Stomach (tissue), 9 donors: ENCODE measurements around the gene F5. TPM values are rescaled to one million over a fixed set of nuclear protein-coding genes. Genes with fewer than 3 reads are reported as not detected.

Source experiments
- DNase-seq, 2 donors: peaks; one replicate each; pipeline versions ENCODE4 v3.0.0 to v3.0.0-alpha.2; 2013 to 2019
- H3K27ac ChIP-seq, 5 donors: fragments of 200-600 bp in 4 of 5; sonication (generic) in 4 of 5; one replicate each; pipeline ENCODE4 v1.5.1; 2013 to 2019; ENCODE audit warnings: mild to moderate bottlenecking in 1 of 5, moderate library complexity in 1 of 5
- H3K27me3 ChIP-seq, 3 donors: fragments of 200-600 bp; sonication (generic); one replicate each; pipeline ENCODE4 v1.5.1; 2017 to 2019; ENCODE audit warnings: mixed run types in 1 of 3
- H3K36me3 ChIP-seq, 4 donors: fragments of 200-600 bp; sonication (generic); 1 replicate in 3 of 4; 2 replicates in 1 of 4; pipeline ENCODE4 v1.5.1; 2016 to 2019
- H3K4me1 ChIP-seq, 4 donors: fragments of 200-600 bp; sonication (generic); one replicate each; pipeline ENCODE4 v1.5.1; 2016 to 2019
- H3K4me3 ChIP-seq, 4 donors: fragments of 200-600 bp; sonication (generic) in 3 of 4; one replicate each; pipeline ENCODE4 v1.5.1; 2016 to 2019; ENCODE audit warnings: mild to moderate bottlenecking in 1 of 4
- H3K9me3 ChIP-seq, 4 donors: fragments of 200-600 bp; sonication (generic); one replicate each; pipeline ENCODE4 v1.5.1; 2016 to 2019
- CTCF ChIP-seq, 7 experiments: fragments of 450-650 bp in 4 of 7; fragments of 200-600 bp in 3 of 7; sonication (generic) in 3 of 7; IDR thresholded peaks; one replicate each; pipeline ENCODE4 v1.5.1; 2016 to 2019; ENCODE audit warnings: antibody characterized with exemption in 7 of 7, control low read depth in 2 of 7, mild to moderate bottlenecking in 1 of 7
- EP300 ChIP-seq: sonication (generic); formaldehyde crosslinking; IDR thresholded peaks from one replicate; pipeline ENCODE4 v1.6.1; 2017; ENCODE audit warnings: antibody characterized with exemption
- POLR2A ChIP-seq, 4 donors: fragments of 450-650 bp; IDR thresholded peaks; one replicate each; pipeline ENCODE4 v1.6.1; 2016; ENCODE audit warnings: antibody characterized with exemption in 4 of 4, control low read depth in 2 of 4, mild to moderate bottlenecking in 1 of 4, moderate library complexity in 1 of 4
- POLR2AphosphoS5 ChIP-seq, 3 donors: sonication (generic); formaldehyde crosslinking; IDR thresholded peaks; one replicate each; pipeline ENCODE4 v1.6.1; 2016; ENCODE audit warnings: antibody characterized with exemption in 3 of 3
- WGBS, 5 donors: extraction: QIAGEN DNeasy Blood & Tissue Kit in 3 of 5; methylation state at CpG; one replicate each; pipeline versions ENCODE4 v1.1.5 to v1.1.7; 2013 to 2018; 5-methylcytosine and 5-hydroxymethylcytosine counted together
- intact Hi-C: fragments of 100-400 bp; cut with DNase I; formaldehyde crosslinking; loops from one replicate; pipeline ENCODE4 v1.15.1; 2023; ENCODE audit warnings: low total_unique reads
- polyA plus RNA-seq, 3 donors: library from polyadenylated mRNA; stranded (reverse); fragments of 200-250 nt; gene quantifications; one replicate each; pipeline ENCODE4 v1.2.3, GENCODE V29; 2013
- total RNA-seq, 5 donors: library from RNA; depleted of rRNA; stranded (reverse); fragments of >200 nt; gene quantifications; one replicate each; pipeline versions ENCODE4 v1.1.0 to v1.2.3, GENCODE V29; 2014 to 2016
- donor health status: healthy with polysubstance abuse.
- donor health status: Bipolar disorder and iron deficiency.
- donor health status: healthy.

F5 gene
- total and polyA plus RNA-seq, 8 donors = 0.06 to 4.8 (median 1.0) TPM; not detected in 2

GRCh38 chr1:169511316-169512005 lies 74.8 kb downstream of the F5 start:
- Histone ChIP-seq H3K4me1 (peaks cover 4 to 37% (median 26%) of the 10 kb centered on the region in 4 donors), H3K27me3 (no peaks in the 10 kb centered on the region), H3K36me3 (no peaks in the 10 kb centered on the region), H3K9me3 (no peaks in the 10 kb centered on the region), H3K4me3 (no peak overlapping the region), H3K27ac (peak overlapping the region in 4 of 5 donors; percentile 36 to 72 (median 56))
- TF ChIP-seq CTCF (IDR thresholded peaks at IDR 0.05) (no peak), POLR2AphosphoS5 (IDR thresholded peaks at IDR 0.05) (peak; percentile 16 to 43 (median 38))
- WGBS, 5 donors = 41 to 61% (median 51%) methylated on average over 3 of the region's 3 CpGs
- no peak for DNase-seq
- intact Hi-C loops = no loop called here

- Histone ChIP-seq H3K27ac (peak overlapping the region in 1 of 5 donors; percentile 71), H3K4me1 (peaks cover 4 to 37% (median 26%) of the 10 kb centered on the region in 4 donors), H3K36me3 (no peaks in the 10 kb centered on the region), H3K9me3 (no peaks in the 10 kb centered on the region), H3K4me3 (no peak overlapping the region), H3K27me3 (no peaks in the 10 kb centered on the region)
- DNase-seq = no peak
- intact Hi-C loops = no loop called here
- TF ChIP-seq POLR2AphosphoS5 (IDR thresholded peaks at IDR 0.05) (no peak), CTCF (IDR thresholded peaks at IDR 0.05) (no peak), EP300 (no peak), POLR2A (IDR thresholded peaks at IDR 0.05) (no peak)
- 82 to 87% (median 86%) methylated on average over 4 of the region's 4 CpGs for WGBS, 5 donors
These were observed 76.2 kb downstream of the F5 start for GRCh38 chr1:169510060-169510459.

GRCh38 chr1:169509354-169509753 lies 76.9 kb downstream of the F5 start:
- no peak for TF ChIP-seq POLR2A (IDR thresholded peaks at IDR 0.05)
- peak in 1 of 7 experiments; percentile 39 for TF ChIP-seq CTCF (IDR thresholded peaks at IDR 0.05)
- Histone ChIP-seq H3K4me1 (peaks cover 4 to 37% (median 23%) of the 10 kb centered on the region in 4 donors), H3K27me3 (no peaks in the 10 kb centered on the region), H3K9me3 (no peaks in the 10 kb centered on the region), H3K27ac (peak overlapping the region in 1 of 5 donors; percentile 57), H3K4me3 (no peak overlapping the region), H3K36me3 (no peaks in the 10 kb centered on the region)
- 62 to 77% (median 74%) methylated on average over 1 of the region's 1 CpG for WGBS, 5 donors
- intact Hi-C loops = no loop called here
- peak in 1 of 2 donors; percentile 39 for DNase-seq

GRCh38 chr1:169508432-169509338 lies 77.6 kb downstream of the F5 start:
- Histone ChIP-seq H3K27me3 (no peaks in the 10 kb centered on the region), H3K4me3 (no peak overlapping the region), H3K9me3 (no peaks in the 10 kb centered on the region), H3K4me1 (peaks cover 4 to 37% (median 23%) of the 10 kb centered on the region in 4 donors), H3K27ac (peak overlapping the region; percentile 48 to 69 (median 57)), H3K36me3 (no peaks in the 10 kb centered on the region)
- TF ChIP-seq EP300 (no peak), POLR2A (IDR thresholded peaks at IDR 0.05) (no peak)
- intact Hi-C loops = no loop called here
- 3 to 13% (median 8%) methylated on average over 3 of the region's 3 CpGs for WGBS, 5 donors
- DNase-seq = no peak
